BE2C (cell line): Measurements from ENCODE around the gene HEXD.

Experiments
- DNase-seq: peaks from one replicate; pipeline ENCODE4 v3.0.0-alpha.2; 2020
- H3K27me3 ChIP-seq: fragments of 250-450 bp; sonication (Bioruptor Pico); 2 replicates; pipeline ENCODE4 v1.5.1; 2020; ENCODE audit warnings: mild to moderate bottlenecking
- H3K36me3 ChIP-seq: fragments of 250-450 bp; sonication (Bioruptor Pico); 2 replicates; pipeline ENCODE4 v1.5.1; 2020; ENCODE audit warnings: mild to moderate bottlenecking
- H3K4me1 ChIP-seq: fragments of 250-450 bp; sonication (Bioruptor Pico); 2 replicates; pipeline ENCODE4 v1.5.1; 2020
- H3K4me3 ChIP-seq: 2 replicates; pipeline ENCODE4 v1.5.1; 2011; ENCODE audit warnings: low read depth, low read length
- H3K9me3 ChIP-seq: fragments of 250-450 bp; sonication (Bioruptor Pico); 2 replicates; pipeline ENCODE4 v1.5.1; 2020
- CTCF ChIP-seq: IDR thresholded peaks from 2 replicates; pipeline ENCODE4 v1.5.1; 2012; ENCODE audit warnings: mild to moderate bottlenecking, low read depth, low read length

Gene HEXD

GRCh38 chr17:82487910-82488309 lies 69.8 kb downstream of the HEXD start:
- H3K36me3 ChIP-seq, result peaks cover 23% of the 10 kb centered on the region
- TF ChIP-seq CTCF, result no peak
- no peak for DNase-seq
- H3K27me3 ChIP-seq, result no peaks in the 10 kb centered on the region
- no peaks in the 10 kb centered on the region for H3K4me1 ChIP-seq
- no peak overlapping the region for H3K4me3 ChIP-seq
- no peaks in the 10 kb centered on the region for H3K9me3 ChIP-seq

- peaks cover 3% of the 10 kb centered on the region for H3K4me1 ChIP-seq
- no peaks in the 10 kb centered on the region for H3K9me3 ChIP-seq
- TF ChIP-seq CTCF, result no peak
- no peak overlapping the region for H3K4me3 ChIP-seq
- H3K27me3 ChIP-seq, result no peaks in the 10 kb centered on the region
- DNase-seq, result no peak
- peaks cover 20% of the 10 kb centered on the region for H3K36me3 ChIP-seq
Measured at GRCh38 chr17:82489117-82489516, 71.0 kb downstream of the HEXD start.

- Histone ChIP-seq H3K36me3 (peaks cover 14% of the 10 kb centered on the region), H3K9me3 (no peaks in the 10 kb centered on the region), H3K4me3 (no peak overlapping the region), H3K4me1 (peaks cover 4% of the 10 kb centered on the region), H3K27me3 (no peaks in the 10 kb centered on the region)
- DNase-seq, result no peak
- no peak for TF ChIP-seq CTCF
Measured at GRCh38 chr17:82489851-82490511, 71.8 kb downstream of the HEXD start.

GRCh38 chr17:82490512-82491195 lies 72.5 kb downstream of the HEXD start:
- Histone ChIP-seq H3K4me1 (peaks cover 4% of the 10 kb centered on the region), H3K4me3 (no peak overlapping the region), H3K9me3 (no peaks in the 10 kb centered on the region), H3K36me3 (peaks cover 8% of the 10 kb centered on the region), H3K27me3 (no peaks in the 10 kb centered on the region)
- no peak for DNase-seq
- no peak for TF ChIP-seq CTCF

GRCh38 chr17:82491196-82491530 lies 73.0 kb downstream of the HEXD start:
- no peaks in the 10 kb centered on the region for H3K27me3 ChIP-seq
- H3K9me3 ChIP-seq, result no peaks in the 10 kb centered on the region
- DNase-seq, result no peak
- H3K4me1 ChIP-seq, result peaks cover 4% of the 10 kb centered on the region
- TF ChIP-seq CTCF, result no peak
- peaks cover 2% of the 10 kb centered on the region for H3K36me3 ChIP-seq
- H3K4me3 ChIP-seq, result no peak overlapping the region

- Histone ChIP-seq H3K36me3 (no peaks in the 10 kb centered on the region), H3K4me3 (no peak overlapping the region), H3K4me1 (peaks cover 4% of the 10 kb centered on the region), H3K9me3 (no peaks in the 10 kb centered on the region), H3K27me3 (no peaks in the 10 kb centered on the region)
- no peak for TF ChIP-seq CTCF
- no peak for DNase-seq
Measured at GRCh38 chr17:82491533-82491932, 73.4 kb downstream of the HEXD start.
